Ectodermal cell (in vitro differentiated cells): Measurements from ENCODE around the gene MTCL1.

ENCODE experiments used
- H3K27ac ChIP-seq: 2 replicates; pipeline ENCODE4 v1.7.0; 2013; ENCODE audit warnings: mild to moderate bottlenecking, low read depth, low read length; ENCODE audit not compliant: insufficient read depth, poor library complexity, severe bottlenecking
- H3K27me3 ChIP-seq: 2 replicates; pipeline ENCODE4 v1.7.0; 2013; ENCODE audit warnings: mild to moderate bottlenecking, low read length; ENCODE audit not compliant: insufficient read depth, control insufficient read depth, poor library complexity, severe bottlenecking
- H3K36me3 ChIP-seq: one replicate; pipeline ENCODE4 v1.7.0; 2013; ENCODE audit warnings: low read length; ENCODE audit not compliant: control insufficient read depth, insufficient read depth
- H3K4me1 ChIP-seq: one replicate; pipeline ENCODE4 v1.7.0; 2013; ENCODE audit warnings: low read length; ENCODE audit not compliant: control insufficient read depth, insufficient read depth
- H3K4me3 ChIP-seq: 2 replicates; pipeline ENCODE4 v1.7.0; 2013; ENCODE audit warnings: low read depth, low read length, control low read depth; ENCODE audit not compliant: insufficient read depth
- H3K9me3 ChIP-seq: 2 replicates; pipeline ENCODE4 v1.7.0; 2013; ENCODE audit warnings: mild to moderate bottlenecking, low read length, moderate library complexity; ENCODE audit not compliant: control insufficient read depth
- WGBS, 2 experiments: methylation state at CpG; one replicate each; pipeline ENCODE4 v1.1.7; 2013; ENCODE audit warnings: missing lambda C conversion rate in 2 of 2; 5-methylcytosine and 5-hydroxymethylcytosine counted together

MTCL1 gene

GRCh38 chr18:8724452-8724851 lies 19.1 kb downstream of the MTCL1 start:
- Histone ChIP-seq H3K27ac (no peak overlapping the region), H3K4me3 (no peak overlapping the region), H3K27me3 (no peaks in the 10 kb centered on the region), H3K4me1 (peaks cover 20% of the 10 kb centered on the region), H3K9me3 (no peaks in the 10 kb centered on the region), H3K36me3 (no peaks in the 10 kb centered on the region)
- WGBS, 2 experiments, result 47 to 58% methylated on average over 6 of the region's 6 CpGs

GRCh38 chr18:8726281-8726680 lies 20.9 kb downstream of the MTCL1 start:
- WGBS, 2 experiments, result 94 to 97% methylated on average over 9 to 17 of the region's 17 CpGs
- Histone ChIP-seq H3K9me3 (no peaks in the 10 kb centered on the region), H3K36me3 (no peaks in the 10 kb centered on the region), H3K27me3 (no peaks in the 10 kb centered on the region), H3K27ac (no peak overlapping the region), H3K4me3 (no peak overlapping the region), H3K4me1 (peaks cover 10% of the 10 kb centered on the region)

GRCh38 chr18:8726963-8727705 lies 21.8 kb downstream of the MTCL1 start:
- no peak overlapping the region for H3K27ac ChIP-seq
- H3K4me3 ChIP-seq, result no peak overlapping the region
- H3K27me3 ChIP-seq, result no peaks in the 10 kb centered on the region
- no peaks in the 10 kb centered on the region for H3K36me3 ChIP-seq
- peaks cover 5% of the 10 kb centered on the region for H3K4me1 ChIP-seq
- WGBS, 2 experiments, result 84 to 90% methylated on average over 2 to 3 of the region's 4 CpGs
- no peaks in the 10 kb centered on the region for H3K9me3 ChIP-seq

GRCh38 chr18:8730080-8730827 lies 24.9 kb downstream of the MTCL1 start:
- 92 to 94% methylated on average over 14 to 16 of the region's 16 CpGs for WGBS, 2 experiments
- no peak overlapping the region for H3K4me3 ChIP-seq
- H3K4me1 ChIP-seq, result peaks cover 3% of the 10 kb centered on the region
- H3K27ac ChIP-seq, result no peak overlapping the region
- H3K27me3 ChIP-seq, result no peaks in the 10 kb centered on the region
- H3K9me3 ChIP-seq, result no peaks in the 10 kb centered on the region
- no peaks in the 10 kb centered on the region for H3K36me3 ChIP-seq

- no peak overlapping the region for H3K4me3 ChIP-seq
- no peaks in the 10 kb centered on the region for H3K9me3 ChIP-seq
- 88 to 90% methylated on average over 22 of the region's 22 CpGs for WGBS, 2 experiments
- peaks cover 7% of the 10 kb centered on the region for H3K4me1 ChIP-seq
- H3K27me3 ChIP-seq, result no peaks in the 10 kb centered on the region
- H3K27ac ChIP-seq, result no peak overlapping the region
- no peaks in the 10 kb centered on the region for H3K36me3 ChIP-seq
These were observed 27.3 kb downstream of the MTCL1 start for GRCh38 chr18:8732442-8733360.

GRCh38 chr18:8734496-8734895 lies 29.1 kb downstream of the MTCL1 start:
- no peaks in the 10 kb centered on the region for H3K9me3 ChIP-seq
- WGBS, 2 experiments, result 92 to 93% methylated on average over 5 of the region's 5 CpGs
- peaks cover 7% of the 10 kb centered on the region for H3K4me1 ChIP-seq
- H3K27me3 ChIP-seq, result no peaks in the 10 kb centered on the region
- H3K27ac ChIP-seq, result no peak overlapping the region
- H3K4me3 ChIP-seq, result no peak overlapping the region
- no peaks in the 10 kb centered on the region for H3K36me3 ChIP-seq

- H3K27ac ChIP-seq, result no peak overlapping the region
- H3K36me3 ChIP-seq, result no peaks in the 10 kb centered on the region
- 41 to 49% methylated on average over 2 of the region's 2 CpGs for WGBS, 2 experiments
- peaks cover 7% of the 10 kb centered on the region for H3K4me1 ChIP-seq
- H3K9me3 ChIP-seq, result no peaks in the 10 kb centered on the region
- no peak overlapping the region for H3K4me3 ChIP-seq
- no peaks in the 10 kb centered on the region for H3K27me3 ChIP-seq
These were observed 29.9 kb downstream of the MTCL1 start for GRCh38 chr18:8735274-8735673.

- no peak overlapping the region for H3K27ac ChIP-seq
- 97 to 100% methylated on average over 1 of the region's 1 CpG for WGBS, 2 experiments
These were observed 35.8 kb downstream of the MTCL1 start for GRCh38 chr18:8741117-8741516.

GRCh38 chr18:8741532-8741931 lies 36.2 kb downstream of the MTCL1 start:
- H3K9me3 ChIP-seq, result no peaks in the 10 kb centered on the region
- H3K4me1 ChIP-seq, result no peaks in the 10 kb centered on the region
- no peaks in the 10 kb centered on the region for H3K36me3 ChIP-seq
- no peak overlapping the region for H3K4me3 ChIP-seq
- WGBS, 2 experiments, result 90 to 92% methylated on average over 7 of the region's 7 CpGs
- H3K27ac ChIP-seq, result no peak overlapping the region
- no peaks in the 10 kb centered on the region for H3K27me3 ChIP-seq

More at GRCh38 chr18:8741117-8741516, 35.8 kb downstream of the MTCL1 start:
- Histone ChIP-seq H3K4me3 (no peak overlapping the region), H3K36me3 (no peaks in the 10 kb centered on the region), H3K27me3 (no peaks in the 10 kb centered on the region), H3K4me1 (no peaks in the 10 kb centered on the region), H3K9me3 (no peaks in the 10 kb centered on the region)
